Hematopoietic multipotent progenitor cell treated with erythropoietin and hydrocortisone succinate and interleukin-3 and kit ligand, for 15 days (in vitro differentiated cells): ENCODE results near the gene MRPL39.

Experiments
- DNase-seq: peaks from one replicate; pipeline ENCODE4 v3.0.0-alpha.2; 2015; ENCODE audit warnings: low spot score

The MRPL39 gene

GRCh38 chr21:25536752-25537151 is 70.5 kb downstream of the MRPL39 start:
- DNase-seq = no peak

GRCh38 chr21:25535849-25536248 is 71.4 kb downstream of the MRPL39 start:
- DNase-seq = no peak
